Activated CD4-positive, alpha-beta T cell treated with anti-CD3 and anti-CD28 coated beads, Interleukin-2, Interleukin-4, amounts not matched to agents 100 ng/mL and 50 ng/mL, durations not matched to agents 16 hours and 8 hours (primary cell): Measurements from ENCODE around the gene FSTL4.

Source experiments
- DNase-seq: peaks from one replicate; pipeline ENCODE4 v3.0.0-alpha.2; 2020; ENCODE audit warnings: low spot score

Gene FSTL4

GRCh38 chr5:133319905-133320520, 292.3 kb downstream of the FSTL4 start:
- DNase-seq, result no peak

- no peak for DNase-seq
Observed at GRCh38 chr5:133319244-133319643, 293.1 kb downstream of the FSTL4 start.

GRCh38 chr5:133317558-133317957, 294.8 kb downstream of the FSTL4 start:
- DNase-seq, result no peak

- DNase-seq, result no peak
Observed at GRCh38 chr5:133316346-133317343, 295.7 kb downstream of the FSTL4 start.

- DNase-seq, result no peak
Observed at GRCh38 chr5:133314086-133314485, 298.3 kb downstream of the FSTL4 start.

GRCh38 chr5:133311176-133311575, 301.2 kb downstream of the FSTL4 start:
- no peak for DNase-seq

- DNase-seq, result no peak
Observed at GRCh38 chr5:133309984-133310621, 302.2 kb downstream of the FSTL4 start.

GRCh38 chr5:133309166-133309795, 303.1 kb downstream of the FSTL4 start:
- no peak for DNase-seq

GRCh38 chr5:133307275-133307674, 305.1 kb downstream of the FSTL4 start:
- no peak for DNase-seq

- DNase-seq, result no peak
Observed at GRCh38 chr5:133304707-133305216, 307.6 kb downstream of the FSTL4 start.

GRCh38 chr5:133304178-133304577, 308.2 kb downstream of the FSTL4 start:
- DNase-seq, result no peak

- DNase-seq, result no peak
Observed at GRCh38 chr5:133303298-133303697, 309.0 kb downstream of the FSTL4 start.

- DNase-seq, result no peak
Observed at GRCh38 chr5:133299728-133300127, 312.6 kb downstream of the FSTL4 start.

- no peak for DNase-seq
Observed at GRCh38 chr5:133299021-133299420, 313.3 kb downstream of the FSTL4 start.

GRCh38 chr5:133298447-133298846, 313.9 kb downstream of the FSTL4 start:
- DNase-seq, result peak; percentile 24

GRCh38 chr5:133297293-133297692, 315.0 kb downstream of the FSTL4 start:
- no peak for DNase-seq

GRCh38 chr5:133296624-133297023, 315.7 kb downstream of the FSTL4 start:
- DNase-seq, result no peak

GRCh38 chr5:133295520-133295919, 316.8 kb downstream of the FSTL4 start:
- DNase-seq, result no peak

GRCh38 chr5:133294380-133294779, 318.0 kb downstream of the FSTL4 start:
- DNase-seq, result no peak

- DNase-seq, result no peak
Observed at GRCh38 chr5:133293960-133294359, 318.4 kb downstream of the FSTL4 start.

GRCh38 chr5:133292300-133292699, 320.0 kb downstream of the FSTL4 start:
- peak; percentile 16 for DNase-seq

- no peak for DNase-seq
Observed at GRCh38 chr5:133291524-133291923, 320.8 kb downstream of the FSTL4 start.
